K562 (cell line): ENCODE results near the gene MRPL2. TPM values are rescaled to one million over a fixed set of nuclear protein-coding genes. Genes with fewer than 3 reads are reported as not detected.

Experiments used
- BRD9 ChIP-seq: fragments of 450-650 bp; IDR thresholded peaks from 2 replicates; pipeline ENCODE4 v1.6.1; 2018; ENCODE audit warnings: low read depth; ENCODE audit not compliant: partially characterized antibody
- CC2D1A ChIP-seq: fragments of 450-650 bp; IDR thresholded peaks from 2 replicates; pipeline ENCODE4 v1.6.1; 2017; ENCODE audit warnings: mild to moderate bottlenecking
- GTF2F1 ChIP-seq: IDR thresholded peaks from 2 replicates; pipeline ENCODE4 v1.6.1; 2011; ENCODE audit warnings: low read depth, low read length, improper control_type of control experiment
- HDGF ChIP-seq: fragments of 450-650 bp; IDR thresholded peaks from 2 replicates; pipeline ENCODE4 v1.6.1; 2016
- NCOA2 ChIP-seq, 2 experiments: fragments of 450-650 bp; IDR thresholded peaks; 2 replicates each; pipeline ENCODE4 v1.6.1; 2018; ENCODE audit warnings: mild to moderate bottlenecking in 2 of 2, moderate library complexity in 1 of 2; ENCODE audit not compliant: partially characterized antibody in 2 of 2
- NEUROD1 ChIP-seq: fragments of 150-350 bp; IDR thresholded peaks from 2 replicates; pipeline ENCODE4 v1.6.1; 2014; ENCODE audit warnings: borderline replicate concordance, low read length, low read depth; ENCODE audit not compliant: partially characterized antibody
- NR2C2 ChIP-seq, 2 experiments: fragments of 200-800 bp in 1 of 2; sonication (Bioruptor generic) in 1 of 2; sonication (generic) in 1 of 2; formaldehyde crosslinking in 1 of 2; IDR thresholded peaks; 2 replicates each; pipeline versions ENCODE4 v1.6.1 to v1.8.0; 2016 to 2022; ENCODE audit warnings: mild to moderate bottlenecking in 1 of 2, missing compliant biosample characterization in 1 of 2, missing genetic modification characterization in 1 of 2, missing genetic modification reagents in 1 of 2
- NR3C1 ChIP-seq: sonication (generic); formaldehyde crosslinking; IDR thresholded peaks from 2 replicates; pipeline ENCODE4 v1.8.1; 2022; ENCODE audit warnings: missing genetic modification reagents
- NR4A1 ChIP-seq, 2 experiments: fragments of 250-450 bp in 1 of 2; fragments of 450-650 bp in 1 of 2; sonication (Bioruptor Pico) in 1 of 2; IDR thresholded peaks; 2 replicates each; pipeline versions ENCODE4 v1.4.0 to v1.6.1; 2016 to 2020; ENCODE audit warnings: mild to moderate bottlenecking in 2 of 2, missing compliant biosample characterization in 1 of 2, missing genetic modification characterization in 1 of 2, moderate library complexity in 1 of 2
- RBM34 ChIP-seq: fragments of 200-400 bp; formaldehyde crosslinking; IDR thresholded peaks from 2 replicates; pipeline ENCODE4 v1.6.1; 2018; ENCODE audit warnings: low read length, borderline replicate concordance; ENCODE audit not compliant: insufficient read depth
- SAP30 ChIP-seq: fragments of 200-600 bp; sonication (generic); IDR thresholded peaks from 2 replicates; pipeline ENCODE4 v1.6.1; 2012; ENCODE audit warnings: borderline replicate concordance, low read depth, mild to moderate bottlenecking, moderate library complexity, low read length, control low read depth, inconsistent platforms; ENCODE audit not compliant: insufficient read depth, poor library complexity, severe bottlenecking
- SMAD2 ChIP-seq: fragments of 150-350 bp; IDR thresholded peaks from 2 replicates; pipeline ENCODE4 v1.6.1; 2014; ENCODE audit warnings: low read depth, mild to moderate bottlenecking, low read length
- SNIP1 ChIP-seq: fragments of 450-650 bp; IDR thresholded peaks from 2 replicates; pipeline ENCODE4 v1.7.1; 2017; ENCODE audit warnings: low read depth, mild to moderate bottlenecking
- STAG1 ChIP-seq: sonication (generic); formaldehyde crosslinking; IDR thresholded peaks from 2 replicates; pipeline ENCODE4 v1.5.0; 2020; ENCODE audit warnings: missing genetic modification reagents, borderline replicate concordance
- SUPT5H ChIP-seq: fragments of 450-650 bp; IDR thresholded peaks from 2 replicates; pipeline ENCODE4 v1.6.1; 2016
- TCFL5 ChIP-seq: fragments of 250-450 bp; sonication (Bioruptor Pico); conservative IDR thresholded peaks from 2 replicates; pipeline ENCODE4 v1.6.1; 2021; ENCODE audit warnings: mild to moderate bottlenecking, moderate library complexity, matching md5 sums
- ZC3H8 ChIP-seq: fragments of 450-650 bp; IDR thresholded peaks from 2 replicates; pipeline ENCODE4 v1.6.1; 2017
- ZFX ChIP-seq: sonication (generic); formaldehyde crosslinking; IDR thresholded peaks from 2 replicates; pipeline ENCODE4 v1.8.0; 2022; ENCODE audit warnings: mild to moderate bottlenecking, missing genetic modification reagents, moderate library complexity
- polyA plus RNA-seq, 8 experiments: library from polyadenylated mRNA; depleted of rRNA in 4 of 8; stranded (reverse) in 5 of 8; unstranded in 3 of 8; fragments of >200 nt; fragmentation: Nextera tagmentation in 2 of 8; fragmentation: Illumina TruSeq in 1 of 8; extraction: Ambion mirVana in 2 of 8; extraction: Trizol in 1 of 8; gene quantifications; 2 replicates each; pipeline versions ENCODE4 v1.2.1 to v1.2.3, GENCODE V29; 2011 to 2014; ENCODE audit warnings: inconsistent platforms in 1 of 8, missing spikeins in 1 of 8
- total RNA-seq, 7 experiments: library from RNA; depleted of rRNA in 6 of 7; stranded (reverse); fragments of >200 nt in 6 of 7; fragmentation: Illumina TruSeq in 2 of 7; extraction: Trizol in 2 of 7; gene quantifications; 2 replicates each; pipeline versions ENCODE4 v1.2.1 to v1.2.3, GENCODE V29; 2011 to 2021; ENCODE audit warnings: low replicate concordance in 1 of 7

MRPL2 gene
- total and polyA plus RNA-seq, 9 of the 15 experiments (the other 6 are each of a cell fraction or from before 2014, with no cell fraction given): 63.1 to 262 (median 121) TPM

- TF ChIP-seq HDGF (peak; percentile 78; the same call in 1 of the 2 replicates), ZC3H8 (no peak), STAG1 (no peak), NEUROD1 (peak; percentile 10), NR2C2 (CRISPR knock-in tag; IDR thresholded peaks at IDR 0.05) (no peak), NR2C2 (tag; IDR thresholded peaks at IDR 0.05) (peak; percentile 77), NR3C1 (CRISPR knock-in tag) (no peak), NCOA2 (IDR thresholded peaks at IDR 0.05; ENCODE audit: partially characterized antibody in 2 of 2) (no peak), SUPT5H (peak; percentile 8; the same call in 1 of the 2 replicates), SAP30 (peak; percentile 65), CC2D1A (no peak), SMAD2 (no peak), SNIP1 (no peak), RBM34 (no peak), NR4A1 (CRISPR knock-in tag; IDR thresholded peaks at IDR 0.05) (no peak), NR4A1 (tag; IDR thresholded peaks at IDR 0.05) (peak; percentile 53; the same call in 1 of the 2 replicates), BRD9 (peak; percentile 75), GTF2F1 (no peak), TCFL5 (CRISPR knock-in tag) (no peak), ZFX (CRISPR knock-in tag) (peak; percentile 48)
Observed at GRCh38 chr6:43060034-43060754, 960 bp upstream of the MRPL2 start (continued).
